Small intestine (tissue), 7 donors: ENCODE results near the gene CCDC68. TPM values are rescaled to one million over a fixed set of nuclear protein-coding genes. Genes with fewer than 3 reads are reported as not detected.

Experiments used
- DNase-seq, 2 donors: peaks; one replicate each; pipeline versions ENCODE4 v3.0.0 to v3.0.0-alpha.2; 2013
- FAIRE-seq: peaks from 2 replicates; lab custom pipeline; 2012; peaks lifted over from hg19 to GRCh38; lab: Jason Lieb, UNC
- H3K27ac ChIP-seq, 3 donors: one replicate each; pipeline ENCODE4 v1.5.1; 2013; ENCODE audit warnings: low read length in 2 of 3, mild to moderate bottlenecking in 2 of 3, control low read depth in 1 of 3, inconsistent platforms in 1 of 3, low read depth in 1 of 3, moderate library complexity in 1 of 3
- H3K27me3 ChIP-seq, 3 donors: one replicate each; pipeline ENCODE4 v1.6.1; 2013; ENCODE audit warnings: low read length in 3 of 3, inconsistent platforms in 1 of 3; ENCODE audit not compliant: control insufficient read depth in 3 of 3, insufficient read depth in 3 of 3
- H3K36me3 ChIP-seq, 3 donors: one replicate each; pipeline ENCODE4 v1.6.1; 2013; ENCODE audit warnings: low read length in 3 of 3, inconsistent platforms in 1 of 3, low read depth in 1 of 3, mild to moderate bottlenecking in 1 of 3, moderate library complexity in 1 of 3; ENCODE audit not compliant: control insufficient read depth in 3 of 3, insufficient read depth in 2 of 3
- H3K4me1 ChIP-seq, 3 donors: one replicate each; pipeline ENCODE4 v1.6.1; 2013; ENCODE audit warnings: low read length in 2 of 3, inconsistent platforms in 1 of 3, low read depth in 1 of 3, mild to moderate bottlenecking in 1 of 3, moderate library complexity in 1 of 3; ENCODE audit not compliant: control insufficient read depth in 3 of 3, insufficient read depth in 2 of 3
- H3K4me3 ChIP-seq, 3 donors: one replicate each; pipeline ENCODE4 v1.5.1; 2013; ENCODE audit warnings: low read length in 3 of 3, control low read depth in 1 of 3, inconsistent platforms in 1 of 3, low read depth in 1 of 3, mild to moderate bottlenecking in 1 of 3, moderate library complexity in 1 of 3
- H3K9me3 ChIP-seq, 2 donors: one replicate each; pipeline ENCODE4 v1.6.1; 2013; ENCODE audit warnings: low read depth in 1 of 2, low read length in 1 of 2; ENCODE audit not compliant: control insufficient read depth in 2 of 2, insufficient read depth in 1 of 2
- WGBS, 3 donors: extraction: QIAGEN DNeasy Blood & Tissue Kit; methylation state at CpG; one replicate each; pipeline ENCODE4 v1.1.7; 2013; 5-methylcytosine and 5-hydroxymethylcytosine counted together
- polyA plus RNA-seq, 4 donors: library from polyadenylated mRNA; stranded (reverse) in 3 of 4; unstranded in 1 of 4; fragments of 200-250 nt in 3 of 4; fragments of 120-200 nt in 1 of 4; gene quantifications; one replicate each; pipeline versions ENCODE4 v1.2.1 to v1.2.3, GENCODE V29; 2013
- donor health status: healthy with polysubstance abuse.
- donor health status: control.
- donor health status: control.
- donor health status: Bipolar disorder and iron deficiency.
- donor health status: healthy.

The CCDC68 gene
- polyA plus RNA-seq, 4 donors, result 11.2 to 40.2 (median 31.6) TPM

- Histone ChIP-seq H3K27me3 (no peaks in the 10 kb centered on the region), H3K4me1 (peaks cover 0 to 3% (median 0%) of the 10 kb centered on the region in 3 donors), H3K4me3 (no peak overlapping the region), H3K9me3 (no peaks in the 10 kb centered on the region), H3K27ac (no peak overlapping the region), H3K36me3 (peaks cover 0 to 17% (median 15%) of the 10 kb centered on the region in 3 donors)
- 75 to 86% (median 79%) methylated on average over 2 of the region's 2 CpGs for WGBS, 3 donors
- no peak for DNase-seq
- FAIRE-seq, result no peak
Observed at GRCh38 chr18:54928236-54928635, 31.0 kb downstream of the CCDC68 start.

- FAIRE-seq, result no peak
Observed at GRCh38 chr18:54926593-54927325, 32.5 kb downstream of the CCDC68 start.

GRCh38 chr18:54924948-54925347 lies 34.3 kb downstream of the CCDC68 start:
- Histone ChIP-seq H3K4me3 (no peak overlapping the region), H3K9me3 (no peaks in the 10 kb centered on the region), H3K4me1 (peaks cover 0 to 3% (median 0%) of the 10 kb centered on the region in 3 donors), H3K36me3 (peaks cover 0 to 16% (median 14%) of the 10 kb centered on the region in 3 donors), H3K27ac (no peak overlapping the region), H3K27me3 (no peaks in the 10 kb centered on the region)
- FAIRE-seq (no peak), DNase-seq (no peak)
- WGBS, 3 donors, result 82 to 100% (median 83%) methylated on average over 1 of the region's 1 CpG

More at GRCh38 chr18:54926593-54927325, 32.5 kb downstream of the CCDC68 start:
- no peak overlapping the region for H3K27ac ChIP-seq
- H3K36me3 ChIP-seq, result peaks cover 0 to 16% (median 14%) of the 10 kb centered on the region in 3 donors
- no peak for DNase-seq
- H3K4me3 ChIP-seq, result no peak overlapping the region
- H3K9me3 ChIP-seq, result no peaks in the 10 kb centered on the region
- 90 to 97% (median 93%) methylated on average over 3 of the region's 3 CpGs for WGBS, 3 donors
- H3K27me3 ChIP-seq, result no peaks in the 10 kb centered on the region
- peaks cover 0 to 3% (median 0%) of the 10 kb centered on the region in 3 donors for H3K4me1 ChIP-seq

- H3K36me3 ChIP-seq, result peaks cover 0 to 16% (median 13%) of the 10 kb centered on the region in 3 donors
- FAIRE-seq, result no peak
Observed at GRCh38 chr18:54923339-54923956, 35.8 kb downstream of the CCDC68 start.

GRCh38 chr18:54919412-54919811 lies 39.8 kb downstream of the CCDC68 start:
- FAIRE-seq (no peak), DNase-seq (no peak)
- H3K27me3 ChIP-seq, result no peaks in the 10 kb centered on the region
- H3K27ac ChIP-seq, result no peak overlapping the region
- no peak overlapping the region for H3K4me3 ChIP-seq
- WGBS, 3 donors, result 93 to 98% (median 93%) methylated on average over 6 of the region's 6 CpGs
- H3K36me3 ChIP-seq, result peaks cover 0 to 22% (median 12%) of the 10 kb centered on the region in 3 donors
- no peaks in the 10 kb centered on the region for H3K9me3 ChIP-seq
- H3K4me1 ChIP-seq, result no peaks in the 10 kb centered on the region

More at GRCh38 chr18:54923339-54923956, 35.8 kb downstream of the CCDC68 start:
- Histone ChIP-seq H3K27me3 (no peaks in the 10 kb centered on the region), H3K9me3 (no peaks in the 10 kb centered on the region), H3K27ac (no peak overlapping the region), H3K4me1 (peaks cover 0 to 3% (median 0%) of the 10 kb centered on the region in 3 donors), H3K4me3 (no peak overlapping the region)
- 79 to 96% (median 80%) methylated on average over 4 of the region's 4 CpGs for WGBS, 3 donors
- DNase-seq, result no peak

GRCh38 chr18:54918060-54918459 lies 41.2 kb downstream of the CCDC68 start:
- no peaks in the 10 kb centered on the region for H3K27me3 ChIP-seq
- peaks cover 0 to 28% (median 12%) of the 10 kb centered on the region in 3 donors for H3K36me3 ChIP-seq
- DNase-seq (no peak), FAIRE-seq (no peak)
- no peaks in the 10 kb centered on the region for H3K9me3 ChIP-seq
- H3K27ac ChIP-seq, result no peak overlapping the region
- 85 to 93% (median 92%) methylated on average over 4 of the region's 4 CpGs for WGBS, 3 donors
- no peak overlapping the region for H3K4me3 ChIP-seq
- no peaks in the 10 kb centered on the region for H3K4me1 ChIP-seq

GRCh38 chr18:54916507-54916906 lies 42.8 kb downstream of the CCDC68 start:
- FAIRE-seq, result no peak
- DNase-seq, result no peak
- Histone ChIP-seq H3K4me1 (no peaks in the 10 kb centered on the region), H3K36me3 (peaks cover 0 to 22% (median 10%) of the 10 kb centered on the region in 3 donors), H3K27ac (no peak overlapping the region), H3K27me3 (no peaks in the 10 kb centered on the region), H3K4me3 (no peak overlapping the region), H3K9me3 (no peaks in the 10 kb centered on the region)
- 87 to 97% (median 95%) methylated on average over 3 of the region's 3 CpGs for WGBS, 3 donors

- no peak for FAIRE-seq
- H3K27ac ChIP-seq, result no peak overlapping the region
- no peak overlapping the region for H3K4me3 ChIP-seq
- WGBS, 3 donors, result 77 to 96% (median 87%) methylated on average over 4 of the region's 4 CpGs
- H3K4me1 ChIP-seq, result no peaks in the 10 kb centered on the region
- no peak for DNase-seq
- H3K27me3 ChIP-seq, result no peaks in the 10 kb centered on the region
- peaks cover 0 to 35% (median 13%) of the 10 kb centered on the region in 3 donors for H3K36me3 ChIP-seq
- H3K9me3 ChIP-seq, result no peaks in the 10 kb centered on the region
Observed at GRCh38 chr18:54914816-54915215, 44.4 kb downstream of the CCDC68 start.
